ENCODE results near the gene SAP30L.

Gene SAP30L

DNA sequence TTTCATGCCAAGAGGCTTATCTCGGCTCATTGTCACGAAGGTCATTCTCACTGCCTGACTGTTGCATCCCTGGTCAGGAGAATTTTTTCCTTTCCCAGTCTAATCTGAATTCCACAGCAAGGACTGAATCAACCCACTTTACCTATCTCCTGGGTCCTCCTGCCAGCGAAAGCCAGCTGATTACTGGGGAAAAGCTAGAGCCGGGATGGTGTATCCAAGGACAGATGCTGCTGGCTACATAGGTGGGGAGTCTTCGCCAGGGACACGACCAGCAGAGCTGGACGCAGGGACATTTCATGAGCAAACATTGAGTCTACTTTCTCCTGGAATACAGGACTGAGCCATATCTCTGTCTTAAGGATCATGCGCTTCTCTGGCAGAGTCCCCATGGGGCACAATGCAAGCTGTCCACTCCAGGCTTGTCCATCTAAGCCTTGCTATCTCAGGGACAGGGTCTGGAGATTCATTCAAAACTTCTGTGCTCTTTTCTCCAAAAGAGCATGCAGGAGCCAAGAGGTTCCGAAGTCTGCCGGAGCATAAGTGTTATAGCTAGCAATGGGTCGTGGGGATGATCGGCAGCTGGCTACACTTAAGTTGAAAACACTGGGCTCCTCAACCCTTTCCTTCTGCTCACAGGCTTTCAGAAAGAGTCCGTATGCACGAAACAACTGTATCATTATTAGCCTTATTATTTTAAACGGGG, 38.7 kb downstream of the SAP30L start:
- ChIA-PET POLR2A (no interaction called here), CTCF (interaction anchor here (0.9 to 4.3 kb wide), 4 partner anchors 11 to 126 kb away, joined by 3 to 36 read pairs (median 6); no protein-coding TSS in a partner anchor)
- TF ChIP-seq, protein P1, sequence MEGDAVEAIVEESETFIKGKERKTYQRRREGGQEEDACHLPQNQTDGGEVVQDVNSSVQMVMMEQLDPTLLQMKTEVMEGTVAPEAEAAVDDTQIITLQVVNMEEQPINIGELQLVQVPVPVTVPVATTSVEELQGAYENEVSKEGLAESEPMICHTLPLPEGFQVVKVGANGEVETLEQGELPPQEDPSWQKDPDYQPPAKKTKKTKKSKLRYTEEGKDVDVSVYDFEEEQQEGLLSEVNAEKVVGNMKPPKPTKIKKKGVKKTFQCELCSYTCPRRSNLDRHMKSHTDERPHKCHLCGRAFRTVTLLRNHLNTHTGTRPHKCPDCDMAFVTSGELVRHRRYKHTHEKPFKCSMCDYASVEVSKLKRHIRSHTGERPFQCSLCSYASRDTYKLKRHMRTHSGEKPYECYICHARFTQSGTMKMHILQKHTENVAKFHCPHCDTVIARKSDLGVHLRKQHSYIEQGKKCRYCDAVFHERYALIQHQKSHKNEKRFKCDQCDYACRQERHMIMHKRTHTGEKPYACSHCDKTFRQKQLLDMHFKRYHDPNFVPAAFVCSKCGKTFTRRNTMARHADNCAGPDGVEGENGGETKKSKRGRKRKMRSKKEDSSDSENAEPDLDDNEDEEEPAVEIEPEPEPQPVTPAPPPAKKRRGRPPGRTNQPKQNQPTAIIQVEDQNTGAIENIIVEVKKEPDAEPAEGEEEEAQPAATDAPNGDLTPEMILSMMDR (IDR thresholded peaks at IDR 0.05; ENCODE audit: control extremely low read depth, extremely low read depth, low read depth, missing control alignments) = no peak
- DNase-seq (ENCODE audit: extremely low spot score) = no peak

- ChIA-PET POLR2A (no interaction called here), CTCF (interaction anchor here (2.0 to 4.3 kb wide), 2 partner anchors 18 kb away, joined by 9 to 36 read pairs; no protein-coding TSS in a partner anchor)
- no peak for DNase-seq (ENCODE audit: extremely low spot score)
- TF ChIP-seq, protein P1 (IDR thresholded peaks at IDR 0.05; ENCODE audit: control extremely low read depth, extremely low read depth, low read depth, missing control alignments) = no peak
Measured at GRCh38 chr5:154485096-154485491, 39.3 kb downstream of the SAP30L start.

GRCh38 chr5:154485850-154486426, 40.1 kb downstream of the SAP30L start:
- ChIA-PET CTCF (interaction anchor here (1.2 to 2.4 kb wide), 3 partner anchors 11 to 34 kb away, joined by 3 to 10 read pairs (median 7); no protein-coding TSS in a partner anchor), POLR2A (no interaction called here)
- DNase-seq (ENCODE audit: extremely low spot score) = no peak

DNA sequence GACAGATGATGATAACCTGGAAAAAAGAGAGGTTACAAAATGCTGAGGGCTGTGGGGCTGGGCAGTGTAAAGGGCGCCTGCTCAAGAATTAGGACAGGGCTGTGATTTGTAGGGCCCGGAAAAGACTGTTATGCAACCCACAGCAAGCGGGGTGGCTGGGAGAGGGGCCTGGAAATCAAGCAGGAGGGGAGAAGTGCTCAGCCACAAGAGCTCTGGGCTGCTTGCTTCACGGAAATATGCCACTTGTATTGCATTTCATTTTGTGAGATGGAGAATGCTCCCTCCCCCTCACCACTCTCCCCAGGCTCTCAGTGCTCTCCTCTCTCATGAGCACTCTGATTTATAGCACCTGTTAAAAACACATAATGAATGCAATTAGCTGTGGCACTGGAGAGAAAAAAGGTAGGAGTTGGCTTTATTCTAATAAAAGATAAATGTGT, 40.6 kb downstream of the SAP30L start:
- ChIA-PET POLR2A (no interaction called here), CTCF (interaction anchor here (0.7 to 2.4 kb wide), 8 partner anchors 10 to 65 kb away, joined by 3 to 10 read pairs (median 3); no protein-coding TSS in a partner anchor)
- DNase-seq (ENCODE audit: extremely low spot score) = no peak
- TF ChIP-seq, protein P1 (IDR thresholded peaks at IDR 0.05; ENCODE audit: control extremely low read depth, extremely low read depth, low read depth, missing control alignments) = no peak

More at GRCh38 chr5:154485850-154486426, 40.1 kb downstream of the SAP30L start:
- TF ChIP-seq, protein P1 (IDR thresholded peaks at IDR 0.05; ENCODE audit: control extremely low read depth, extremely low read depth, low read depth, missing control alignments) = no peak

DNA sequence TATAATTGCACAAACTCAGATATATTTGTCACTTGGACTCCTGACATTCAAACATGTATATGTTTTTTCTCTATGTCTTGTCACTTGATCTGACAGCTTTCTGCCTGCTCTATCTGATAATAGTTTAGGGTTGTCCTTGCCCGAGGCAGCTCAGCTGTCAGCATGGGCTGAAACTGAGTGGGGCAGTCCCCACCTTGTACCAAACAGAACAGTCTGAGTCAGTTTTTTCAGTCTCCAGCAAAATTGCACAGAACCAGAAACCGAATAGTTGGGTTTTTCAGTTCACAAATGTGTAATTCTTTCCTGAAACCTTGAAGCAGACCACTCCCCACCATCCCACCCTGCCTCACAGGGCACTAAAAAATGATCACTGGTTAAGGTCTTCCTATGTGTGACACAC, 41.7 kb downstream of the SAP30L start:
- peak; percentile 84 for DNase-seq (ENCODE audit: extremely low spot score)
- POLR2A ChIA-PET = no interaction called here
- CTCF ChIA-PET = interaction anchor here (1.0 to 2.4 kb wide), 7 partner anchors 11 to 66 kb away, joined by 3 to 10 read pairs (median 3); no protein-coding TSS in a partner anchor
- TF ChIP-seq, protein P1 (IDR thresholded peaks at IDR 0.05; ENCODE audit: control extremely low read depth, extremely low read depth, low read depth, missing control alignments) = no peak

DNA sequence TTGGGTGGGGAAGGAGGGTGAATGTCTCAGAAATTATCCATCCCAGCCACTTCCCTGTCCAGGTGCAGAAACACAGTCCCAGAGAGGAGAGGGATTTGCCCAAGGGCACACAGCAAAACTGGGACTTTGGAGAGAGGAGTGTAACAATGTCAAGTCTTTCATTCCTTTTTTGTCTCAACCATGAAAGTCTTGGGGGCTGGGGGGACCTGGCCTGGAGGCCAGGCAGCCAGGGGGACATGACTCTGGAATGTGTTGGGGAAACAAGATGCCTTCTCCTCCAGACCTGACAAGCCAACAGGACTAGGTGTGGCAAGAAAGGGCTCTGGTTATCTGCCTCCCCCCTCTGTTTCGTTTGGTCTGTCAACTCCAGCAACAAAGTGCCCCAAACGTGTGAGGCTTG, 46.1 kb downstream of the SAP30L start:
- no peak for DNase-seq (ENCODE audit: extremely low spot score)
- ChIA-PET CTCF (interaction anchor here (1.1 to 1.7 kb wide), 3 partner anchors 24 to 29 kb away, joined by 3 to 6 read pairs (median 3); no protein-coding TSS in a partner anchor), POLR2A (no interaction called here)
- TF ChIP-seq, protein P1 (IDR thresholded peaks at IDR 0.05; ENCODE audit: control extremely low read depth, extremely low read depth, low read depth, missing control alignments) = no peak
